Chondrocyte (in vitro differentiated cells): ENCODE measurements around the gene IRAK1. TPM values are rescaled to one million over a fixed set of nuclear protein-coding genes. Genes with fewer than 3 reads are reported as not detected.

ENCODE experiments used
- DNase-seq: peaks from one replicate; pipeline ENCODE4 v3.0.0; 2021; ENCODE audit warnings: mixed read lengths, low spot score
- H3K27ac Mint-ChIP-seq: one replicate; pipeline ENCODE4 v1.8.0; 2021; ENCODE audit warnings: mild to moderate bottlenecking, moderate library complexity, mixed read lengths; ENCODE audit not compliant: unreplicated experiment
- H3K27me3 Mint-ChIP-seq: 2 replicates; pipeline ENCODE4 v1.8.0; 2021; ENCODE audit warnings: low read depth, mixed read lengths
- H3K36me3 Mint-ChIP-seq: 2 replicates; pipeline ENCODE4 v1.8.0; 2021; ENCODE audit warnings: low read depth, mixed read lengths
- H3K4me1 Mint-ChIP-seq: 2 replicates; pipeline ENCODE4 v1.8.0; 2021; ENCODE audit warnings: low read depth, mild to moderate bottlenecking, mixed read lengths
- H3K4me3 Mint-ChIP-seq: one replicate; pipeline ENCODE4 v1.8.0; 2021; ENCODE audit warnings: mild to moderate bottlenecking, moderate library complexity, mixed read lengths; ENCODE audit not compliant: unreplicated experiment
- H3K9me3 Mint-ChIP-seq: 2 replicates; pipeline ENCODE4 v1.8.0; 2021; ENCODE audit warnings: low read depth, mixed read lengths
- total RNA-seq: library from RNA; stranded (reverse); gene quantifications from 3 replicates; pipeline ENCODE4 v1.2.1, GENCODE V29; 2021
- TF ChIP-seq, protein P1 (sequence below): fragments of 200-600 bp; sonication (generic); IDR thresholded peaks from 2 replicates; pipeline ENCODE4 v1.5.0; 2021; ENCODE audit warnings: antibody characterized with exemption, mild to moderate bottlenecking, moderate library complexity

Gene IRAK1
- total RNA-seq, 1 donor from 2014 or later = 104 TPM

- H3K9me3 Mint-ChIP-seq = no peaks in the 10 kb centered on the region
- H3K27ac Mint-ChIP-seq = peak within 1 kb of the TSS; percentile 100
- H3K4me3 Mint-ChIP-seq = peak within 1 kb of the TSS; percentile 100
- TF ChIP-seq, protein P1, sequence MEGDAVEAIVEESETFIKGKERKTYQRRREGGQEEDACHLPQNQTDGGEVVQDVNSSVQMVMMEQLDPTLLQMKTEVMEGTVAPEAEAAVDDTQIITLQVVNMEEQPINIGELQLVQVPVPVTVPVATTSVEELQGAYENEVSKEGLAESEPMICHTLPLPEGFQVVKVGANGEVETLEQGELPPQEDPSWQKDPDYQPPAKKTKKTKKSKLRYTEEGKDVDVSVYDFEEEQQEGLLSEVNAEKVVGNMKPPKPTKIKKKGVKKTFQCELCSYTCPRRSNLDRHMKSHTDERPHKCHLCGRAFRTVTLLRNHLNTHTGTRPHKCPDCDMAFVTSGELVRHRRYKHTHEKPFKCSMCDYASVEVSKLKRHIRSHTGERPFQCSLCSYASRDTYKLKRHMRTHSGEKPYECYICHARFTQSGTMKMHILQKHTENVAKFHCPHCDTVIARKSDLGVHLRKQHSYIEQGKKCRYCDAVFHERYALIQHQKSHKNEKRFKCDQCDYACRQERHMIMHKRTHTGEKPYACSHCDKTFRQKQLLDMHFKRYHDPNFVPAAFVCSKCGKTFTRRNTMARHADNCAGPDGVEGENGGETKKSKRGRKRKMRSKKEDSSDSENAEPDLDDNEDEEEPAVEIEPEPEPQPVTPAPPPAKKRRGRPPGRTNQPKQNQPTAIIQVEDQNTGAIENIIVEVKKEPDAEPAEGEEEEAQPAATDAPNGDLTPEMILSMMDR = no peak
- no peaks in the 10 kb centered on the region for H3K27me3 Mint-ChIP-seq
- peaks cover 52% of the 10 kb centered on the region for H3K4me1 Mint-ChIP-seq
- no peaks in the 10 kb centered on the region for H3K36me3 Mint-ChIP-seq
- DNase-seq = peak; percentile 98
These were observed 48.0 kb downstream of the IRAK1 start, which contains the start of gene HCFC1 for GRCh38 chrX:153971450-153972367. Gene HCFC1 (minus strand): TSS chrX:153971818. CDS start chrX:153970840, 978 bp downstream.

DNA sequence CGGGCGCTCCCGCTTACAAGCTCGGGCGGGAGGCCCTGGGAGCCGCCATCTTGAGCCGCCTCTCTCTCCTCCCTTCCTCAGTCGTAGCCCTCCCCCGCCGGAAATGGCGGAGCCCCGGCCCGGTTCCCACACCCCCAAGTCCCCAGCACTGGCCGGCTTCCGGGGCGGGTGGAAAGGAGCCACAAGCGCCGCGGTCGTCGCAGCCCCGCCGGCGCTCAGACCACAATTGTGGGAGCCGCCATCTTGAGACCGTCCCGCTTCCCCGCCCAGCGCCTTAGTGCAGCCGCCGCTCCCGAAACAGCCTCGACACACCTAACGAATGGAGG, 48.6 kb downstream of the IRAK1 start:
- peaks cover 58% of the 10 kb centered on the region for H3K4me1 Mint-ChIP-seq
- H3K9me3 Mint-ChIP-seq = no peaks in the 10 kb centered on the region
- TF ChIP-seq, protein P1 = no peak
- peak overlapping the region; percentile 100 for H3K4me3 Mint-ChIP-seq
- no peaks in the 10 kb centered on the region for H3K27me3 Mint-ChIP-seq
- H3K27ac Mint-ChIP-seq = peak overlapping the region; percentile 100
- no peaks in the 10 kb centered on the region for H3K36me3 Mint-ChIP-seq
- peak; percentile 99 for DNase-seq

- no peaks in the 10 kb centered on the region for H3K9me3 Mint-ChIP-seq
- H3K4me3 Mint-ChIP-seq = peak overlapping the region; percentile 100
These were observed 49.2 kb downstream of the IRAK1 start for GRCh38 chrX:153970357-153971123.

GRCh38 chrX:153969904-153970356, 49.8 kb downstream of the IRAK1 start:
- Mint-ChIP-seq H3K4me3 (peak overlapping the region; percentile 100), H3K27ac (peak overlapping the region; percentile 100), H3K27me3 (no peaks in the 10 kb centered on the region), H3K9me3 (no peaks in the 10 kb centered on the region), H3K4me1 (peaks cover 59% of the 10 kb centered on the region), H3K36me3 (no peaks in the 10 kb centered on the region)
- TF ChIP-seq, protein P1 = no peak
- DNase-seq = no peak

More at GRCh38 chrX:153970357-153971123, 49.2 kb downstream of the IRAK1 start:
- DNase-seq = no peak
- no peaks in the 10 kb centered on the region for H3K27me3 Mint-ChIP-seq
- TF ChIP-seq, protein P1 = no peak
- peak overlapping the region; percentile 100 for H3K27ac Mint-ChIP-seq
- peaks cover 61% of the 10 kb centered on the region for H3K4me1 Mint-ChIP-seq
- no peaks in the 10 kb centered on the region for H3K36me3 Mint-ChIP-seq
